Neural cell (in vitro differentiated cells): Measurements from ENCODE around the gene LNPEP. TPM values are rescaled to one million over a fixed set of nuclear protein-coding genes. Genes with fewer than 3 reads are reported as not detected.

ENCODE experiments used
- H2AFZ ChIP-seq: fragments of 200-600, 300-800 bp; sonication (generic), shearing (Covaris generic); 2 replicates; pipeline ENCODE4 v1.6.0; 2014; ENCODE audit warnings: low read depth, mild to moderate bottlenecking, antibody characterized with exemption, low read length, moderate library complexity
- H3F3A ChIP-seq: fragments of 200-600 bp; shearing (Covaris generic); 2 replicates; pipeline ENCODE4 v1.6.1; 2016; ENCODE audit warnings: mild to moderate bottlenecking, moderate library complexity, mixed read lengths, antibody characterized with exemption, low read length; ENCODE audit not compliant: insufficient read depth, poor library complexity, severe bottlenecking
- H3K27ac ChIP-seq: fragments of 200-600, 300-800 bp; sonication (generic), shearing (Covaris generic); 2 replicates; pipeline ENCODE4 v1.5.1; 2014; ENCODE audit warnings: mild to moderate bottlenecking, low read length, moderate library complexity
- H3K27me3 ChIP-seq: fragments of 300-800, 200-600 bp; sonication (generic), shearing (Covaris generic); 2 replicates; pipeline ENCODE4 v1.6.0; 2014; ENCODE audit warnings: mild to moderate bottlenecking, low read depth, low read length, moderate library complexity; ENCODE audit not compliant: insufficient read depth
- H3K36me3 ChIP-seq: fragments of 300-800, 200-600 bp; sonication (generic), shearing (Covaris generic); 2 replicates; pipeline ENCODE4 v1.5.1; 2014; ENCODE audit warnings: mild to moderate bottlenecking, antibody characterized with exemption, low read length, moderate library complexity; ENCODE audit not compliant: insufficient read depth
- H3K4me2 ChIP-seq: fragments of 300-800, 200-600 bp; sonication (generic), shearing (Covaris generic); 2 replicates; pipeline ENCODE4 v1.6.0; 2014; ENCODE audit warnings: mild to moderate bottlenecking, low read length
- H3K4me3 ChIP-seq: fragments of 300-800, 200-600 bp; sonication (generic), shearing (Covaris generic); 2 replicates; pipeline ENCODE4 v1.5.1; 2014; ENCODE audit warnings: mild to moderate bottlenecking, low read length, moderate library complexity
- H3K79me2 ChIP-seq: fragments of 200-600 bp; shearing (Covaris generic); replicated peaks from 2 replicates; pipeline ENCODE4 v1.6.0; 2014; ENCODE audit warnings: mild to moderate bottlenecking, low read length, moderate library complexity; ENCODE audit not compliant: insufficient read depth
- H3K9ac ChIP-seq: fragments of 300-800, 200-600 bp; sonication (generic), shearing (Covaris generic); 2 replicates; pipeline ENCODE4 v1.6.1; 2016; ENCODE audit warnings: mild to moderate bottlenecking, low read length, mixed read lengths
- H3K9me2 ChIP-seq: fragments of 200-600 bp; shearing (Covaris generic); 2 replicates; pipeline ENCODE4 v1.6.1; 2016; ENCODE audit warnings: mild to moderate bottlenecking, low read length, mixed read lengths; ENCODE audit not compliant: insufficient read depth
- H3K9me3 ChIP-seq: fragments of 200-600, 300-800 bp; sonication (generic), shearing (Covaris generic); 2 replicates; pipeline ENCODE4 v1.6.1; 2016; ENCODE audit warnings: mild to moderate bottlenecking, mixed run types, low read length, moderate library complexity, mixed read lengths
- H4K20me1 ChIP-seq: fragments of 200-600 bp; shearing (Covaris generic); 2 replicates; pipeline ENCODE4 v1.6.1; 2016; ENCODE audit warnings: mild to moderate bottlenecking, mixed run types; ENCODE audit not compliant: insufficient read depth
- EP300 ChIP-seq: fragments of 450-650 bp; conservative IDR thresholded peaks from 2 replicates; pipeline ENCODE4 v1.6.1; 2014; ENCODE audit warnings: antibody characterized with exemption, mild to moderate bottlenecking, moderate library complexity; ENCODE audit not compliant: poor library complexity, severe bottlenecking
- EZH2 ChIP-seq: fragments of 200-600, 300-800 bp; shearing (Covaris generic), sonication (generic); IDR thresholded peaks from 2 replicates; pipeline ENCODE4 v1.6.1; 2014; ENCODE audit warnings: antibody characterized with exemption, low read length, borderline replicate concordance, mild to moderate bottlenecking; ENCODE audit not compliant: insufficient read depth, poor library complexity, severe bottlenecking
- MXI1 ChIP-seq: fragments of 450-650 bp; conservative IDR thresholded peaks from 2 replicates; pipeline ENCODE4 v1.6.1; 2014; ENCODE audit warnings: antibody characterized with exemption, mild to moderate bottlenecking; ENCODE audit not compliant: poor library complexity, severe bottlenecking
- POLR2AphosphoS5 ChIP-seq: IDR thresholded peaks from 2 replicates; pipeline ENCODE4 v1.6.1; 2012
- RAD21 ChIP-seq: fragments of 450-650 bp; conservative IDR thresholded peaks from 2 replicates; pipeline ENCODE4 v1.6.1; 2014; ENCODE audit warnings: antibody characterized with exemption, mild to moderate bottlenecking, moderate library complexity
- SMC3 ChIP-seq: fragments of 450-650 bp; conservative IDR thresholded peaks from 2 replicates; pipeline ENCODE4 v1.6.1; 2014; ENCODE audit warnings: antibody characterized with exemption, mild to moderate bottlenecking, moderate library complexity; ENCODE audit not compliant: poor library complexity
- TAF1 ChIP-seq: IDR thresholded peaks from 2 replicates; pipeline ENCODE4 v1.6.1; 2012; ENCODE audit warnings: low read depth
- polyA plus RNA-seq: library from polyadenylated mRNA; depleted of rRNA; stranded (reverse); fragments of >200 nt; gene quantifications from 2 replicates; pipeline ENCODE4 v1.2.3, GENCODE V29; 2014
- TF ChIP-seq, protein P1 (sequence below): IDR thresholded peaks from 2 replicates; pipeline ENCODE4 v1.6.1; 2012; ENCODE audit warnings: borderline replicate concordance
- TF ChIP-seq, protein P2 (sequence below): fragments of 450-650 bp; IDR thresholded peaks from 2 replicates; pipeline ENCODE4 v1.5.1; 2014; ENCODE audit warnings: antibody characterized with exemption, mild to moderate bottlenecking, moderate library complexity; ENCODE audit not compliant: poor library complexity, severe bottlenecking

The LNPEP gene
- polyA plus RNA-seq, 1 donor from 2014 or later, result 25.6 TPM

GRCh38 chr5:96902876-96903275 is 33.0 kb upstream of the LNPEP start:
- H3K27ac ChIP-seq, result no peak overlapping the region
- H3K27me3 ChIP-seq, result no peaks in the 10 kb centered on the region
- no peaks in the 10 kb centered on the region for H3K79me2 ChIP-seq
- no peaks in the 10 kb centered on the region for H3K9me3 ChIP-seq
- no peaks in the 10 kb centered on the region for H3K9me2 ChIP-seq
- no peak overlapping the region for H3K9ac ChIP-seq
- H3K36me3 ChIP-seq, result no peaks in the 10 kb centered on the region
- no peak overlapping the region for H3K4me2 ChIP-seq
- no peak overlapping the region for H2AFZ ChIP-seq
- no peak for TF ChIP-seq RAD21
- TF ChIP-seq TAF1, result no peak
- no peak for TF ChIP-seq POLR2AphosphoS5
- H3K4me3 ChIP-seq, result no peak overlapping the region
- H4K20me1 ChIP-seq, result no peaks in the 10 kb centered on the region
- no peaks in the 10 kb centered on the region for H3F3A ChIP-seq

- Histone ChIP-seq H3K4me3 (no peak overlapping the region), H3K27me3 (no peaks in the 10 kb centered on the region), H3K4me2 (no peak overlapping the region), H2AFZ (no peak overlapping the region), H3K36me3 (no peaks in the 10 kb centered on the region), H3K27ac (no peak overlapping the region), H3K79me2 (no peaks in the 10 kb centered on the region), H3K9me2 (no peaks in the 10 kb centered on the region), H3K9me3 (no peaks in the 10 kb centered on the region), H3F3A (no peaks in the 10 kb centered on the region), H3K9ac (no peak overlapping the region), H4K20me1 (no peaks in the 10 kb centered on the region)
- TF ChIP-seq, protein P1, sequence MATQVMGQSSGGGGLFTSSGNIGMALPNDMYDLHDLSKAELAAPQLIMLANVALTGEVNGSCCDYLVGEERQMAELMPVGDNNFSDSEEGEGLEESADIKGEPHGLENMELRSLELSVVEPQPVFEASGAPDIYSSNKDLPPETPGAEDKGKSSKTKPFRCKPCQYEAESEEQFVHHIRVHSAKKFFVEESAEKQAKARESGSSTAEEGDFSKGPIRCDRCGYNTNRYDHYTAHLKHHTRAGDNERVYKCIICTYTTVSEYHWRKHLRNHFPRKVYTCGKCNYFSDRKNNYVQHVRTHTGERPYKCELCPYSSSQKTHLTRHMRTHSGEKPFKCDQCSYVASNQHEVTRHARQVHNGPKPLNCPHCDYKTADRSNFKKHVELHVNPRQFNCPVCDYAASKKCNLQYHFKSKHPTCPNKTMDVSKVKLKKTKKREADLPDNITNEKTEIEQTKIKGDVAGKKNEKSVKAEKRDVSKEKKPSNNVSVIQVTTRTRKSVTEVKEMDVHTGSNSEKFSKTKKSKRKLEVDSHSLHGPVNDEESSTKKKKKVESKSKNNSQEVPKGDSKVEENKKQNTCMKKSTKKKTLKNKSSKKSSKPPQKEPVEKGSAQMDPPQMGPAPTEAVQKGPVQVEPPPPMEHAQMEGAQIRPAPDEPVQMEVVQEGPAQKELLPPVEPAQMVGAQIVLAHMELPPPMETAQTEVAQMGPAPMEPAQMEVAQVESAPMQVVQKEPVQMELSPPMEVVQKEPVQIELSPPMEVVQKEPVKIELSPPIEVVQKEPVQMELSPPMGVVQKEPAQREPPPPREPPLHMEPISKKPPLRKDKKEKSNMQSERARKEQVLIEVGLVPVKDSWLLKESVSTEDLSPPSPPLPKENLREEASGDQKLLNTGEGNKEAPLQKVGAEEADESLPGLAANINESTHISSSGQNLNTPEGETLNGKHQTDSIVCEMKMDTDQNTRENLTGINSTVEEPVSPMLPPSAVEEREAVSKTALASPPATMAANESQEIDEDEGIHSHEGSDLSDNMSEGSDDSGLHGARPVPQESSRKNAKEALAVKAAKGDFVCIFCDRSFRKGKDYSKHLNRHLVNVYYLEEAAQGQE, result no peak
- TF ChIP-seq EP300, result no peak
- TF ChIP-seq, protein P2, sequence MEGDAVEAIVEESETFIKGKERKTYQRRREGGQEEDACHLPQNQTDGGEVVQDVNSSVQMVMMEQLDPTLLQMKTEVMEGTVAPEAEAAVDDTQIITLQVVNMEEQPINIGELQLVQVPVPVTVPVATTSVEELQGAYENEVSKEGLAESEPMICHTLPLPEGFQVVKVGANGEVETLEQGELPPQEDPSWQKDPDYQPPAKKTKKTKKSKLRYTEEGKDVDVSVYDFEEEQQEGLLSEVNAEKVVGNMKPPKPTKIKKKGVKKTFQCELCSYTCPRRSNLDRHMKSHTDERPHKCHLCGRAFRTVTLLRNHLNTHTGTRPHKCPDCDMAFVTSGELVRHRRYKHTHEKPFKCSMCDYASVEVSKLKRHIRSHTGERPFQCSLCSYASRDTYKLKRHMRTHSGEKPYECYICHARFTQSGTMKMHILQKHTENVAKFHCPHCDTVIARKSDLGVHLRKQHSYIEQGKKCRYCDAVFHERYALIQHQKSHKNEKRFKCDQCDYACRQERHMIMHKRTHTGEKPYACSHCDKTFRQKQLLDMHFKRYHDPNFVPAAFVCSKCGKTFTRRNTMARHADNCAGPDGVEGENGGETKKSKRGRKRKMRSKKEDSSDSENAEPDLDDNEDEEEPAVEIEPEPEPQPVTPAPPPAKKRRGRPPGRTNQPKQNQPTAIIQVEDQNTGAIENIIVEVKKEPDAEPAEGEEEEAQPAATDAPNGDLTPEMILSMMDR, result no peak
Measured at GRCh38 chr5:96903300-96903699, 32.6 kb upstream of the LNPEP start.

GRCh38 chr5:96904054-96904931 is 31.6 kb upstream of the LNPEP start:
- no peak overlapping the region for H3K9ac ChIP-seq
- H2AFZ ChIP-seq, result no peak overlapping the region
- H3K79me2 ChIP-seq, result no peaks in the 10 kb centered on the region
- no peaks in the 10 kb centered on the region for H3K36me3 ChIP-seq
- H3F3A ChIP-seq, result no peaks in the 10 kb centered on the region
- TF ChIP-seq POLR2AphosphoS5 (no peak), TAF1 (no peak), RAD21 (no peak), EP300 (no peak), EZH2 (no peak), MXI1 (no peak), SMC3 (no peak)
- TF ChIP-seq, protein P1, result no peak
- TF ChIP-seq, protein P2, result no peak
- H3K4me2 ChIP-seq, result no peak overlapping the region
- no peak overlapping the region for H3K4me3 ChIP-seq
- no peaks in the 10 kb centered on the region for H3K9me2 ChIP-seq
- no peaks in the 10 kb centered on the region for H3K27me3 ChIP-seq
- no peak overlapping the region for H3K27ac ChIP-seq
- no peaks in the 10 kb centered on the region for H4K20me1 ChIP-seq
- no peaks in the 10 kb centered on the region for H3K9me3 ChIP-seq
